ENCODE results near the gene MLYCD. TPM values are rescaled to one million over a fixed set of nuclear protein-coding genes. Genes with fewer than 3 reads are reported as not detected.

MLYCD gene
- total and polyA plus RNA-seq, 10 of the 15 experiments (the other 5 are each of a cell fraction or from before 2014, with no cell fraction given): 0.21 to 3.7 (median 1.7) TPM

DNA sequence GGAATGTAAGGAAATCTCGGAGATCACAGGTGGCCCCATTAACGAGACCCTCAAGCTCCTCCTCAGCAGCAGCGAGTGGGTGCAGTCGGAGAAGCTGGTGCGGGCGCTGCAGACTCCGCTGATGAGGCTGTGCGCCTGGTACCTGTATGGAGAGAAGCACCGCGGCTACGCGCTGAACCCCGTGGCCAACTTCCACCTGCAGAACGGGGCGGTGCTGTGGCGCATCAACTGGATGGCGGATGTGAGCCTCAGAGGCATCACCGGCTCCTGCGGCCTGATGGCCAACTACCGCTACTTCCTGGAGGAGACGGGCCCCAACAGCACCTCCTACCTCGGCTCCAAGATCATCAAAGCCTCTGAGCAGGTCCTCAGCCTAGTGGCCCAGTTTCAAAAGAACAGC, 16.2 kb downstream of the MLYCD start:
- Histone ChIP-seq H3K9me3 (replicated peaks; ENCODE audit: control insufficient read depth, insufficient read depth, low read length) (no peaks in the 10 kb centered on the region), H3K27me3 (replicated peaks in 1 of 2; ENCODE audit: control insufficient read depth in 2 of 2, insufficient read depth in 2 of 2, low read length in 1 of 2) (no peaks in the 10 kb centered on the region), H3K36me3 (ENCODE audit: control insufficient read depth in 2 of 2, insufficient read depth in 2 of 2, low read length in 1 of 2) (peaks cover 3 to 29% of the 10 kb centered on the region in 2 experiments; a peak in 2 of 4 replicates), H2AFZ (ENCODE audit: control insufficient read depth, low read depth, low read length) (no peak overlapping the region), H3K9ac (ENCODE audit: control insufficient read depth, insufficient read depth, low read length) (no peak overlapping the region), H3K79me2 (ENCODE audit: control insufficient read depth, insufficient read depth, low read length) (no peaks in the 10 kb centered on the region), H3K4me3 (no peak overlapping the region), H3K4me1 (ENCODE audit: control insufficient read depth, insufficient read depth, low read length) (no peaks in the 10 kb centered on the region), H3K4me2 (ENCODE audit: control insufficient read depth, insufficient read depth) (no peak overlapping the region), H3K27ac (ENCODE audit: control insufficient read depth, insufficient read depth) (no peak overlapping the region), H4K20me1 (ENCODE audit: control insufficient read depth, insufficient read depth) (no peaks in the 10 kb centered on the region)
- POLR2A ChIA-PET: no interaction called here
- no peak for ATAC-seq
- TF ChIP-seq KLF5 (IDR thresholded peaks at IDR 0.05; ENCODE audit: partially characterized antibody): no peak
- TF ChIP-seq POLR2AphosphoS2 (IDR thresholded peaks at IDR 0.05; ENCODE audit: low read depth, low read length): no peak
- TF ChIP-seq, protein P1, sequence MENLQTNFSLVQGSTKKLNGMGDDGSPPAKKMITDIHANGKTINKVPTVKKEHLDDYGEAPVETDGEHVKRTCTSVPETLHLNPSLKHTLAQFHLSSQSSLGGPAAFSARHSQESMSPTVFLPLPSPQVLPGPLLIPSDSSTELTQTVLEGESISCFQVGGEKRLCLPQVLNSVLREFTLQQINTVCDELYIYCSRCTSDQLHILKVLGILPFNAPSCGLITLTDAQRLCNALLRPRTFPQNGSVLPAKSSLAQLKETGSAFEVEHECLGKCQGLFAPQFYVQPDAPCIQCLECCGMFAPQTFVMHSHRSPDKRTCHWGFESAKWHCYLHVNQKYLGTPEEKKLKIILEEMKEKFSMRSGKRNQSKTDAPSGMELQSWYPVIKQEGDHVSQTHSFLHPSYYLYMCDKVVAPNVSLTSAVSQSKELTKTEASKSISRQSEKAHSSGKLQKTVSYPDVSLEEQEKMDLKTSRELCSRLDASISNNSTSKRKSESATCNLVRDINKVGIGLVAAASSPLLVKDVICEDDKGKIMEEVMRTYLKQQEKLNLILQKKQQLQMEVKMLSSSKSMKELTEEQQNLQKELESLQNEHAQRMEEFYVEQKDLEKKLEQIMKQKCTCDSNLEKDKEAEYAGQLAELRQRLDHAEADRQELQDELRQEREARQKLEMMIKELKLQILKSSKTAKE (IDR thresholded peaks at IDR 0.05; ENCODE audit: low read depth, poor library complexity, severe bottlenecking): no peak
- TF ChIP-seq ZZZ3 (IDR thresholded peaks at IDR 0.05; ENCODE audit: control insufficient read depth, insufficient read length, low read depth): no peak
- TF ChIP-seq SPI1 (IDR thresholded peaks at IDR 0.05; ENCODE audit: borderline replicate concordance, insufficient read depth, low read depth, low read length): no peak
- TF ChIP-seq GABPA (IDR thresholded peaks at IDR 0.05; ENCODE audit: low read depth): no peak
- RAD21 ChIA-PET (ENCODE audit: unreplicated experiment): no interaction called here
- FAIRE-seq: no peak
- WGBS (ENCODE audit: insufficient coverage, insufficient replicate concordance, low lambda C conversion rate, missing lambda C conversion rate): 97% methylated on average over 22 of the region's 22 CpGs
- in situ Hi-C loops (cut with MboI) (no loop called here), intact Hi-C loops (cut with micrococcal nuclease; ENCODE audit: unreplicated experiment) (no loop called here)
- SMC1A ChIA-PET (ENCODE audit: uncharacterized antibody, unreplicated experiment): no interaction called here
- CTCF ChIA-PET: no interaction called here
- DNase-seq (ENCODE audit: low read depth, low spot score): no peak
- BruUV-seq (replicated peaks): no TSS peak

All from GM12878 (cell line).